GM10266 (cell line): Measurements from ENCODE around the gene ADGRV1.

Source experiments
- DNase-seq: peaks from one replicate; pipeline ENCODE4 v3.0.0; 2012; ENCODE audit errors: extremely low spot score
- TF ChIP-seq, protein P1 (sequence below): IDR thresholded peaks from 2 replicates; pipeline ENCODE4 v1.5.1; 2012; ENCODE audit warnings: mild to moderate bottlenecking, low read depth; ENCODE audit not compliant: control insufficient read depth, insufficient read depth; ENCODE audit errors: missing control alignments

Gene ADGRV1

DNA sequence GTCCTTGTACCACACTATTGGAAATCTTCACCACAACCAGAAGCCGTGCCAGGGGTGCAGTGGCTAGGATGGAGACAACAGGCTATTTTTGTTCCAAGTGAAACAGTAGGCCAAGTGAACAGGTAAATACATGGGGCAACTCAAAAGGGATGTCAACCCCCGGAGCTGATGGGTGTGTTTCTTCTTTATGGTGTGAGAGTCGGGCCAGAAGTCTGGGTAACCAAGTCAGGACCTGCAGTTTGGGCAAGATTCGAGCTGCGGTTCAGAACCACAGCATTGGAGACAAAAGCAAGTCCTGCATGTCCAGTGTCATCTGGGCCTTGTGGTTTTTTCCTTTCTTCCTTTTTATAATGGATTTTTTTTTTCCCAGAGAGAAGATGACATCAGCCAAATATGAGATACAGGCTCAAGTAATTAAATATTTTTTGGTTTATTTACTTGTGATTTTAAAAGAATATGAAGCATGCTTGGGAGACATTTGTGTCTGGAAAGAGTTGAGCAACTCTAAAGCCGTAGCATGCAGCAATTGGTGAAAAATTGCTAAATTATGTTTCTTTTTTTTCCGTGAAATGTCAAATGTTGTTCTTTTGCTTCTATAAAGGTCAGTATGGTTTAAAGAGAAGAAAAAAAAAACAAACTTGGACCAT lies 562.9 kb downstream of the ADGRV1 start:
- DNase-seq, result no peak
- TF ChIP-seq, protein P1, sequence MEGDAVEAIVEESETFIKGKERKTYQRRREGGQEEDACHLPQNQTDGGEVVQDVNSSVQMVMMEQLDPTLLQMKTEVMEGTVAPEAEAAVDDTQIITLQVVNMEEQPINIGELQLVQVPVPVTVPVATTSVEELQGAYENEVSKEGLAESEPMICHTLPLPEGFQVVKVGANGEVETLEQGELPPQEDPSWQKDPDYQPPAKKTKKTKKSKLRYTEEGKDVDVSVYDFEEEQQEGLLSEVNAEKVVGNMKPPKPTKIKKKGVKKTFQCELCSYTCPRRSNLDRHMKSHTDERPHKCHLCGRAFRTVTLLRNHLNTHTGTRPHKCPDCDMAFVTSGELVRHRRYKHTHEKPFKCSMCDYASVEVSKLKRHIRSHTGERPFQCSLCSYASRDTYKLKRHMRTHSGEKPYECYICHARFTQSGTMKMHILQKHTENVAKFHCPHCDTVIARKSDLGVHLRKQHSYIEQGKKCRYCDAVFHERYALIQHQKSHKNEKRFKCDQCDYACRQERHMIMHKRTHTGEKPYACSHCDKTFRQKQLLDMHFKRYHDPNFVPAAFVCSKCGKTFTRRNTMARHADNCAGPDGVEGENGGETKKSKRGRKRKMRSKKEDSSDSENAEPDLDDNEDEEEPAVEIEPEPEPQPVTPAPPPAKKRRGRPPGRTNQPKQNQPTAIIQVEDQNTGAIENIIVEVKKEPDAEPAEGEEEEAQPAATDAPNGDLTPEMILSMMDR, result no peak

DNA sequence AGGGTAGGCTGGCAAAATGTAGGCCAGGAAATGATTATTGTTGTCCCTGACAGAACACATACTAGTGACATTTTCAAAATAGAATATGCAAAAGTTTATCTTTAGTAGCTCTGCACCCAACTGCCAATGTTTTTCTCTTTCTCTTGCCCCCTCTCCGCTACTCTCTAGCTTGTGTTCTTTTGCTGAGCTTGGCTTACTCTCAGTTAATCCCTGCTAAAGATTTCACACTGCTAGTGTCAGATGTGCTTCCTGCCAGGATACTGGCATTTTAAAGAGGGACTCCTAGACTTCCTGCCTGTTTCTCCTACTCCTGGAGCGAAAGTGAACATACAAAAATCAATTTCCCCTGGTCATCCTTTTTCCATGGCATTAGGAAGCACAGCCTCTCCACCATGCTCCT lies 564.1 kb downstream of the ADGRV1 start:
- TF ChIP-seq, protein P1, result no peak
- no peak for DNase-seq

DNA sequence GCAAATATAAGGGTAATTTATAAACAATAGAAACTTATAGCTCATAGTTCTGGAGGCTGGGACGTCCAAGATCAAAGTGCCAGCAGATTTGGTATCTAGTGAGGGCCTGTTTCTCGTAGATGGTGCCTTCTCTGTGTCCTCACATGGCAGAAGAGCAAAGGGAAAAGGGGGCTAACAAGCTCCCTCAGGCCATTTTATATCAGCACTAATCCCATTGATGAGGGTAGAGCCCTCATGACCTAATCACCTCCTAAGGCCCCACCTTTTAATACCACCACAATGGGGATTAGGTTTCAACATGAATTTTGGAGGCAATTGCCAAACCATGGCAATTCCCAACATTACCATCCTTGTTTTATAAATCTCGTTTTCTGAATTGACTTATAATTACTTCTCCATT lies 564.7 kb downstream of the ADGRV1 start:
- TF ChIP-seq, protein P1, result no peak
- DNase-seq, result no peak

DNA sequence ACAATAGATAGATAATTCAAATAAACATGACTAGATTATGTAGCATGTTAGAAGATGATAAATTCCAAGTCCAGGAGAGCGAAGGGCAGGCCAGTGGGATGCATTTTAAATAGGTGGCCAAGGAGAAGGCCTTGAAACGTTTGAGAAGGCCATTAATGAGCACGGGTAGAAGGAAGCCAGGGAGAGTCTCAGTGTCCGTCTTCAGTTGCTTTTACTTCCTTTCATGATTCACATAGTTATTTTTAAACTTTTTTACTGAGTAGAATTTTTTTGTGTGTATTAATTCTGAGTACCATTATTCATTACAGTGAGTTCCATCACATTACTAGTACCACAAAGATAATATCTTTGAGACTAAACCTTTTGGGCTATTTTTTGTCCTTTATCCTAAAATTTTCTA lies 565.3 kb downstream of the ADGRV1 start:
- TF ChIP-seq, protein P1, result no peak
- no peak for DNase-seq

DNA sequence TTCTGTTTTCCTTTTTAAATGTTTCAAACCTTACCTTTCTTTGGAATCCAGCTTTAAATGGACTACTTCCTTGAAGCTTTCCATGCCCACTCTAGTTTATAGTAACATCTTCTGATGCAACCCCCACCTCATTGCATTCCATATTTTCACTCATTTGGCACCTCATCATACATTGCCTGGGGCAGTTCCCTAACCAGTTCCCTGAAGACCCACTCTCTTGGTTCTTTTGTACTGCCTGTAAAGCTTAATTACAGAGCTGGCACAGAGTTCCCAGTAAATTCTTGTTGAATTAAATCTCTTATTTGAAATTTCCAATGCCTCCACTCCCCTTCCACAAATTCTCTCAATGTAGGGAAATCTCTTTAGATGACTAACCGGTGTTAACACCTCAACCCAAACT lies 567.3 kb downstream of the ADGRV1 start:
- no peak for DNase-seq
- TF ChIP-seq, protein P1, result no peak

DNA sequence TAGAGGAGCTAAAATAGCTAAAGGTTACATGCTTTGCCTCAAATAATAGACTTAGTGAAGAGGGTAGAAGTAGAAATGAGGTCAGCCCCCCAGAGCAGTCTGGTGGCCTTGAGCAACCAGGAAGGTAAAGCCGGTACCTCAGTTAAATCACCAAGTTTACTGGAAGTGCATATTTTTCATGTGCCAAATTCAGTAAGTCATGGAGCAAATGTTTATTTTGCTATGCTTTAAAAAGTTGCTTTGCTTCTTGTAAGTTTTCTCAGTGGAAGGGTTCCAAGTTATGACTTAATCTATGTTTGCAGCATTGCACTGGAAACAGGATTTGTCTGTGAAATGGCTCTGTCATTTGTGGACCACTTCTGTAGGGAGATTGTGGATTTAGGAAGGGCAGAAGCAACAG lies 567.9 kb downstream of the ADGRV1 start:
- TF ChIP-seq, protein P1, result no peak
- no peak for DNase-seq

DNA sequence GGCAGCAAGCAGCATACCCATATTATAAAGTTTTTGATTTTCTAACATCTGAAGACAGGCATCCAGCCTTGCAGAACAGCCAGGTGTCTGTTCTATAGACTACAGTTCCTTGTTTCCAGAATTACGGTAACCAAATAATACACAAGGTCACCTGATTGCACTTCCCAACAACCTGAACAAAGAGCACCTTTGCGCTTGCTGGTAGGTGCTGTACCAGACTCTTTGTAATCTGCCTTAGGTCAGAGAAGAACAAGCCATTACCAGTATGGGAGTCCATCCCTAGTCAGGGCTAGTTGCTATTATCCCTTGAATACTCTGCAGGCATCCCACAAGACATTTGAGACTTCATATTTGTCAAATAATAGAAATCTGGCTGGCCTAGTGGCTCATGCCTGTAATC lies 568.3 kb downstream of the ADGRV1 start:
- DNase-seq, result no peak
- TF ChIP-seq, protein P1, result no peak
